HFFc6 (cell line): ENCODE measurements around the gene CCNF. TPM values are rescaled to one million over a fixed set of nuclear protein-coding genes. Genes with fewer than 3 reads are reported as not detected.

Experiments
- DNase-seq: peaks from one replicate; pipeline ENCODE4 v3.0.0-alpha.2; 2018
- H3K27ac Mint-ChIP-seq: 2 replicates; pipeline ENCODE4 v1.8.0; 2020; ENCODE audit warnings: mild to moderate bottlenecking, mixed read lengths
- H3K27me3 Mint-ChIP-seq: 2 replicates; pipeline ENCODE4 v1.8.0; 2021; ENCODE audit warnings: mild to moderate bottlenecking, moderate library complexity, mixed read lengths; ENCODE audit not compliant: insufficient read depth
- H3K36me3 Mint-ChIP-seq: 2 replicates; pipeline ENCODE4 v1.8.0; 2021; ENCODE audit warnings: low read depth, mixed read lengths
- H3K4me1 Mint-ChIP-seq: 2 replicates; pipeline ENCODE4 v1.8.0; 2020; ENCODE audit warnings: low read depth, mixed read lengths
- H3K4me3 Mint-ChIP-seq: 2 replicates; pipeline ENCODE4 v1.8.0; 2020; ENCODE audit warnings: mild to moderate bottlenecking, moderate library complexity, mixed read lengths
- H3K9me3 Mint-ChIP-seq: 2 replicates; pipeline ENCODE4 v1.8.0; 2020; ENCODE audit warnings: mild to moderate bottlenecking, mixed read lengths
- CTCF ChIP-seq: fragments of 200-600 bp; sonication (generic); IDR thresholded peaks from 2 replicates; pipeline ENCODE4 v1.5.0; 2021; ENCODE audit warnings: antibody characterized with exemption, mild to moderate bottlenecking
- total RNA-seq, 6 experiments: library from RNA; stranded (reverse); fragmentation: NEBNext Ultra II Directional; extraction: Animal tissue kit (Norgen Biotek cat#: 25700); gene quantifications; 2 replicates in 1 of 6; 3 replicates in 5 of 6; pipeline ENCODE4 v1.2.3, GENCODE V29; 2021

Gene CCNF
- total RNA-seq, 6 experiments from 2014 or later, result 10.9 to 22.3 (median 19.8) TPM

GRCh38 chr16:2468725-2469398 is 39.6 kb downstream of the CCNF start:
- Mint-ChIP-seq H3K36me3 (no peaks in the 10 kb centered on the region), H3K4me3 (peak overlapping the region; percentile 71), H3K27me3 (peaks cover 4% of the 10 kb centered on the region), H3K9me3 (no peaks in the 10 kb centered on the region), H3K4me1 (peaks cover under 1% of the 10 kb centered on the region; the same call in 1 of the 2 replicates), H3K27ac (no peak overlapping the region; the same call in 1 of the 2 replicates)
- TF ChIP-seq CTCF, result no peak
- no peak for DNase-seq

- Mint-ChIP-seq H3K4me3 (no peak overlapping the region), H3K36me3 (no peaks in the 10 kb centered on the region), H3K4me1 (no peaks in the 10 kb centered on the region), H3K27me3 (peaks cover 3% of the 10 kb centered on the region), H3K9me3 (no peaks in the 10 kb centered on the region), H3K27ac (no peak overlapping the region)
- DNase-seq, result no peak
- TF ChIP-seq CTCF, result no peak
These were observed 40.4 kb downstream of the CCNF start for GRCh38 chr16:2469399-2470233.

GRCh38 chr16:2470234-2470601 is 41.0 kb downstream of the CCNF start:
- H3K27ac Mint-ChIP-seq, result no peak overlapping the region
- peaks cover 1% of the 10 kb centered on the region; the same call in 1 of the 2 replicates for H3K27me3 Mint-ChIP-seq
- no peaks in the 10 kb centered on the region for H3K9me3 Mint-ChIP-seq

GRCh38 chr16:2470603-2471015 is 41.4 kb downstream of the CCNF start:
- Mint-ChIP-seq H3K36me3 (no peaks in the 10 kb centered on the region), H3K4me3 (no peak overlapping the region; the same call in 1 of the 2 replicates), H3K9me3 (no peaks in the 10 kb centered on the region), H3K4me1 (no peaks in the 10 kb centered on the region), H3K27me3 (no peaks in the 10 kb centered on the region; the same call in 1 of the 2 replicates), H3K27ac (no peak overlapping the region)
- no peak for DNase-seq
- no peak for TF ChIP-seq CTCF

More at GRCh38 chr16:2470234-2470601, 41.0 kb downstream of the CCNF start:
- Mint-ChIP-seq H3K36me3 (no peaks in the 10 kb centered on the region), H3K4me3 (no peak overlapping the region; the same call in 1 of the 2 replicates), H3K4me1 (no peaks in the 10 kb centered on the region)
- no peak for TF ChIP-seq CTCF
- no peak for DNase-seq

GRCh38 chr16:2471016-2471652 is 41.9 kb downstream of the CCNF start, which contains the start of gene NTN3:
Gene NTN3, plus strand, starts transcription at chr16:2471297. Its CDS starts 405 bp downstream, at chr16:2471702.
- H3K27me3 Mint-ChIP-seq, result no peaks in the 10 kb centered on the region; the same call in 1 of the 2 replicates
- no peak for DNase-seq
- H3K27ac Mint-ChIP-seq, result no peak within 1 kb of the TSS
- no peak within 1 kb of the TSS; the same call in 1 of the 2 replicates for H3K4me3 Mint-ChIP-seq
- no peaks in the 10 kb centered on the region for H3K9me3 Mint-ChIP-seq
- TF ChIP-seq CTCF, result no peak
- H3K4me1 Mint-ChIP-seq, result no peaks in the 10 kb centered on the region
- no peaks in the 10 kb centered on the region for H3K36me3 Mint-ChIP-seq
